Measurements from ENCODE around the gene TNS3. TPM values are rescaled to one million over a fixed set of nuclear protein-coding genes. Genes with fewer than 3 reads are reported as not detected.
"Not testable (repeated sequence)": the region's sequence is repeated elsewhere in the genome, so short reads cannot be mapped to it uniquely, and the experiment has no call there.

Gene TNS3
- total and polyA plus RNA-seq, 5 donors from 2014 or later = 1.4 TPM; not detected in 4

- no peaks in the 10 kb centered on the region for H3K9me3 Mint-ChIP-seq
- no peaks in the 10 kb centered on the region for H3K27me3 Mint-ChIP-seq
- no peaks in the 10 kb centered on the region for H3K36me3 Mint-ChIP-seq
- Histone ChIP-seq H3K4me1 (ENCODE audit: control insufficient read depth, insufficient read depth, low read length, poor library complexity, severe bottlenecking) (no peaks in the 10 kb centered on the region), H3K4me3 (ENCODE audit: low read depth, low read length) (no peak overlapping the region), H3K9me3 (ENCODE audit: control insufficient read depth in 2 of 2, low read length in 2 of 2) (no peaks in the 10 kb centered on the region), H3K27ac (ENCODE audit: insufficient read depth, low read length, poor library complexity, severe bottlenecking) (no peak overlapping the region), H3K27me3 (ENCODE audit: control insufficient read depth, insufficient read depth, low read length) (no peaks in the 10 kb centered on the region), H3K36me3 (ENCODE audit: control insufficient read depth, insufficient read depth, low read length) (no peaks in the 10 kb centered on the region)
- H3K27ac Mint-ChIP-seq = no peak overlapping the region
- no peak overlapping the region for H3K4me3 Mint-ChIP-seq
- DNase-seq (no peak), ATAC-seq (ENCODE audit: low read depth in 2 of 2) (no peak)
- H3K4me1 Mint-ChIP-seq = no peaks in the 10 kb centered on the region
Observed at GRCh38 chr7:47444376-47445098, 137.4 kb downstream of the TNS3 start.

GRCh38 chr7:47443049-47443448 is 138.9 kb downstream of the TNS3 start:
- Histone ChIP-seq H3K27ac (ENCODE audit: insufficient read depth, low read length, poor library complexity, severe bottlenecking) (no peak overlapping the region), H3K4me3 (ENCODE audit: low read depth, low read length) (no peak overlapping the region), H3K4me1 (ENCODE audit: control insufficient read depth, insufficient read depth, low read length, poor library complexity, severe bottlenecking) (no peaks in the 10 kb centered on the region), H3K27me3 (ENCODE audit: control insufficient read depth, insufficient read depth, low read length) (no peaks in the 10 kb centered on the region), H3K9me3 (ENCODE audit: control insufficient read depth in 2 of 2, low read length in 2 of 2) (no peaks in the 10 kb centered on the region), H3K36me3 (ENCODE audit: control insufficient read depth, insufficient read depth, low read length) (no peaks in the 10 kb centered on the region)
- Mint-ChIP-seq H3K9me3 (no peaks in the 10 kb centered on the region), H3K27ac (no peak overlapping the region), H3K36me3 (no peaks in the 10 kb centered on the region), H3K27me3 (no peaks in the 10 kb centered on the region), H3K4me3 (no peak overlapping the region), H3K4me1 (no peaks in the 10 kb centered on the region)
- no peak for ATAC-seq (ENCODE audit: low read depth in 2 of 2)
- DNase-seq = no peak

DNA sequence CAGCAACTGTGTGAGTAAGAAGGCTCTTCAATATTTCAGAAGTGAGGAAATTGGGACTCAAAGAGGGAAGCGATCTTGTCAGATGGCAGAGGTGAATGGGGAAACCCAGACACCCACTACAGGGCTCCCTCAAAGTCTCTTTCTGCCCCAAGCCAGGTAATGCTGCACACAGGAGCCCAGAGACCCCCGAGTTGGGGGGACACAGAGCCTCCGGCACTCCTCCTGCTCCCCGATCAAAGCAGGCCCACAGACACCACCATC is 139.4 kb downstream of the TNS3 start:
- DNase-seq (no peak), ATAC-seq (ENCODE audit: low read depth in 2 of 2) (no peak)
- no peak overlapping the region for H3K27ac Mint-ChIP-seq
- H3K27ac ChIP-seq (ENCODE audit: insufficient read depth, low read length, poor library complexity, severe bottlenecking) = no peak overlapping the region
- no peaks in the 10 kb centered on the region for H3K4me1 ChIP-seq (ENCODE audit: control insufficient read depth, insufficient read depth, low read length, poor library complexity, severe bottlenecking)
- no peaks in the 10 kb centered on the region for H3K36me3 ChIP-seq (ENCODE audit: control insufficient read depth, insufficient read depth, low read length)
- no peak overlapping the region for H3K4me3 ChIP-seq (ENCODE audit: low read depth, low read length)
- no peaks in the 10 kb centered on the region for H3K9me3 ChIP-seq (ENCODE audit: control insufficient read depth in 2 of 2, low read length in 2 of 2)
- no peaks in the 10 kb centered on the region for H3K9me3 Mint-ChIP-seq
- no peaks in the 10 kb centered on the region for H3K27me3 Mint-ChIP-seq
- no peaks in the 10 kb centered on the region for H3K36me3 Mint-ChIP-seq
- H3K4me3 Mint-ChIP-seq = no peak overlapping the region
- H3K4me1 Mint-ChIP-seq = no peaks in the 10 kb centered on the region
- no peaks in the 10 kb centered on the region for H3K27me3 ChIP-seq (ENCODE audit: control insufficient read depth, insufficient read depth, low read length)

DNA sequence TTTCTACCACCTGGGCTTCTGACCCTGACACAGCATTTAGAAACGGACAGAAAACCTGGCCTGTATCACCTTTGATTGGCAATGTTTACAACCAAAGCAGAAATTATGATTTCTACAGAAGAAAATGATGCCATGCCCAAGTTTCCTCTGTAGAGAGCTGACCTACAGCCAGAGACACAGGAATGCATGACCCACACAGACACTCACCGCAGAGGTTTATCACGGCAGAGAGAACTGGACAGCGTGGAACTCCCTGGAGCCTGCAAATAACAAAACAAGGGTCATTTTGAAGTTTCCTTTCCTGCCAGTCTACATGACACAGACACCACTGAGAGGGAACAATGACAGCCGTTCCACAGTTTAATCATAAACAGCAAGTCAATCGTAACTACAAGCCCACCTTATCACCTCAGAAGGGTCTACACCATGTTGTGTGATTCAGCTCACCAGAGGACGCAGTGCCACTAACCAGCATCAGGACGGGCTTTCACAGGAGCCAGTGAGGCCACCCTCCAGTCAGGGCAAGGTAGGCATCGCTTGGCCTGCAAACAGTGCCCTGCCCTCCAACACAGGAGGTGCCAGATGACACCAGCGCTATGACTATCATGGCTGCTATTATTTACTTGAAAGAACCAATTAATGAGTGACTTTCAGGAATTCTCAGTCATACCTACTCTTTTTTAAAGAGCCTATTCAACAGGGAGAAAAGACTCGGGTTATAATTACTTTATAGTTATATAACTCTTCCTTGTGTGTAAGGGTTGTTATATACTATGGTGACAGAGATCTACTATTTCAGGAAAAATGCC is 139.9 kb downstream of the TNS3 start:
- H3K36me3 ChIP-seq (ENCODE audit: control insufficient read depth, insufficient read depth, low read length) = no peaks in the 10 kb centered on the region
- H3K27ac ChIP-seq (ENCODE audit: insufficient read depth, low read length, poor library complexity, severe bottlenecking) = no peak overlapping the region
- DNase-seq (no peak), ATAC-seq (ENCODE audit: low read depth in 2 of 2) (no peak)
- Mint-ChIP-seq H3K9me3 (no peaks in the 10 kb centered on the region), H3K27me3 (no peaks in the 10 kb centered on the region), H3K4me3 (no peak overlapping the region), H3K4me1 (no peaks in the 10 kb centered on the region), H3K27ac (no peak overlapping the region), H3K36me3 (no peaks in the 10 kb centered on the region)
- no peak overlapping the region for H3K4me3 ChIP-seq (ENCODE audit: low read depth, low read length)
- no peaks in the 10 kb centered on the region for H3K27me3 ChIP-seq (ENCODE audit: control insufficient read depth, insufficient read depth, low read length)
- no peaks in the 10 kb centered on the region for H3K4me1 ChIP-seq (ENCODE audit: control insufficient read depth, insufficient read depth, low read length, poor library complexity, severe bottlenecking)
- no peaks in the 10 kb centered on the region for H3K9me3 ChIP-seq (ENCODE audit: control insufficient read depth in 2 of 2, low read length in 2 of 2)

- not testable (repeated sequence) for H3K36me3 Mint-ChIP-seq; H3K36me3 ChIP-seq (ENCODE audit: control insufficient read depth, insufficient read depth, low read length); H3K27ac Mint-ChIP-seq; DNase-seq; H3K9me3 Mint-ChIP-seq; H3K27me3 ChIP-seq (ENCODE audit: control insufficient read depth, insufficient read depth, low read length); H3K4me3 ChIP-seq (ENCODE audit: low read depth, low read length); H3K27me3 Mint-ChIP-seq; H3K4me1 ChIP-seq (ENCODE audit: control insufficient read depth, insufficient read depth, low read length, poor library complexity, severe bottlenecking); ATAC-seq (ENCODE audit: low read depth in 2 of 2); H3K9me3 ChIP-seq (ENCODE audit: control insufficient read depth in 2 of 2, low read length in 2 of 2); H3K4me1 Mint-ChIP-seq; H3K4me3 Mint-ChIP-seq; H3K27ac ChIP-seq (ENCODE audit: insufficient read depth, low read length, poor library complexity, severe bottlenecking)
Observed at GRCh38 chr7:47441048-47441447, 140.9 kb downstream of the TNS3 start.

DNA sequence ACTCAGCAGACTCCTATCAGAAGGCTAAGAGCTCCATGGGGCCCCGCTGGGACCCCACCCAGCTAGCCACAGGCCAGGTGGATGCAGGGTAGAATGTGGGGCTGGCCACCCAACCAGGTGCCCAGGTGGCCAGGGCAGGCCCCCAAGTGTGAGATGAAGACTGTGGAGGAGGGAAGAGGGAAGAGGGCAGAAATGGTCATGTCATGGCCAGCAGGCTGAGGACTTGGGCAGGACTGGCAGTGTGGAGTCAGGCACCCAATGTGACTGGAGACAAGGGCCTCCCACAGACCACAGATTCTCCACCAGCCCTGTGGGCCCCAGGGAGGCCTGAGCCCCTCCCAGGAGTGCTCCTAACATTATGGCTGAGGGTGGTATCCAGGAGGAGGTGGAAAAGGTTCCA is 141.6 kb downstream of the TNS3 start:
- Histone ChIP-seq H3K36me3 (ENCODE audit: control insufficient read depth, insufficient read depth, low read length) (no peaks in the 10 kb centered on the region), H3K27me3 (ENCODE audit: control insufficient read depth, insufficient read depth, low read length) (no peaks in the 10 kb centered on the region), H3K9me3 (ENCODE audit: control insufficient read depth in 2 of 2, low read length in 2 of 2) (no peaks in the 10 kb centered on the region), H3K4me3 (ENCODE audit: low read depth, low read length) (no peak overlapping the region), H3K4me1 (ENCODE audit: control insufficient read depth, insufficient read depth, low read length, poor library complexity, severe bottlenecking) (no peaks in the 10 kb centered on the region), H3K27ac (ENCODE audit: insufficient read depth, low read length, poor library complexity, severe bottlenecking) (no peak overlapping the region)
- Mint-ChIP-seq H3K27me3 (no peaks in the 10 kb centered on the region), H3K4me1 (no peaks in the 10 kb centered on the region), H3K4me3 (no peak overlapping the region), H3K9me3 (no peaks in the 10 kb centered on the region), H3K36me3 (no peaks in the 10 kb centered on the region), H3K27ac (no peak overlapping the region)
- DNase-seq = no peak
- ATAC-seq (ENCODE audit: low read depth in 2 of 2) = no peak

GRCh38 chr7:47439181-47439667 is 142.7 kb downstream of the TNS3 start:
- no peak overlapping the region for H3K27ac Mint-ChIP-seq
- ATAC-seq (ENCODE audit: low read depth in 2 of 2) (no peak), DNase-seq (no peak)
- H3K4me3 Mint-ChIP-seq = no peak overlapping the region
- no peaks in the 10 kb centered on the region for H3K4me1 ChIP-seq (ENCODE audit: control insufficient read depth, insufficient read depth, low read length, poor library complexity, severe bottlenecking)
- no peak overlapping the region for H3K27ac ChIP-seq (ENCODE audit: insufficient read depth, low read length, poor library complexity, severe bottlenecking)
- no peaks in the 10 kb centered on the region for H3K9me3 Mint-ChIP-seq
- no peaks in the 10 kb centered on the region for H3K27me3 Mint-ChIP-seq
- H3K36me3 Mint-ChIP-seq = no peaks in the 10 kb centered on the region
- no peak overlapping the region for H3K4me3 ChIP-seq (ENCODE audit: low read depth, low read length)
- no peaks in the 10 kb centered on the region for H3K9me3 ChIP-seq (ENCODE audit: control insufficient read depth in 2 of 2, low read length in 2 of 2)
- H3K27me3 ChIP-seq (ENCODE audit: control insufficient read depth, insufficient read depth, low read length) = no peaks in the 10 kb centered on the region
- H3K36me3 ChIP-seq (ENCODE audit: control insufficient read depth, insufficient read depth, low read length) = no peaks in the 10 kb centered on the region
- H3K4me1 Mint-ChIP-seq = no peaks in the 10 kb centered on the region

Measured in CD4-positive, CD25-positive, alpha-beta regulatory T cell (primary cell).